Peyer's patch (tissue), 4 donors: ENCODE measurements around the gene AIG1. TPM values are rescaled to one million over a fixed set of nuclear protein-coding genes. Genes with fewer than 3 reads are reported as not detected.

Experiments
- DNase-seq, 3 donors: peaks; one replicate each; pipeline ENCODE4 v3.0.0-alpha.2; 2017 to 2019
- H3K27ac ChIP-seq, 4 donors: fragments of 200-600 bp; sonication (generic); one replicate each; pipeline ENCODE4 v1.5.1; 2016 to 2019
- H3K27me3 ChIP-seq, 2 donors: fragments of 200-600 bp; sonication (generic); one replicate each; pipeline ENCODE4 v1.5.1; 2019
- H3K36me3 ChIP-seq, 3 donors: fragments of 200-600 bp; sonication (generic); one replicate each; pipeline ENCODE4 v1.5.1; 2016 to 2019
- H3K4me1 ChIP-seq, 4 donors: fragments of 200-600 bp; sonication (generic); one replicate each; pipeline ENCODE4 v1.5.1; 2016 to 2019
- H3K4me3 ChIP-seq, 4 donors: fragments of 200-600 bp; sonication (generic); 1 replicate in 3 of 4; 2 replicates in 1 of 4; pipeline ENCODE4 v1.5.1; 2016 to 2019; ENCODE audit warnings: mild to moderate bottlenecking in 1 of 4
- H3K9me3 ChIP-seq, 4 donors: fragments of 200-600 bp; sonication (generic); one replicate each; pipeline ENCODE4 v1.5.1; 2016 to 2019; ENCODE audit warnings: mild to moderate bottlenecking in 1 of 4
- CTCF ChIP-seq, 6 experiments: fragments of 450-650 bp in 4 of 6; fragments of 200-600 bp in 2 of 6; sonication (generic) in 1 of 6; IDR thresholded peaks; one replicate each; pipeline ENCODE4 v1.5.1; 2017 to 2019; ENCODE audit warnings: antibody characterized with exemption in 6 of 6, mild to moderate bottlenecking in 3 of 6, moderate library complexity in 1 of 6
- POLR2A ChIP-seq, 2 donors: fragments of 450-650 bp; IDR thresholded peaks; one replicate each; pipeline ENCODE4 v1.5.1; 2017; ENCODE audit warnings: antibody characterized with exemption in 2 of 2, mild to moderate bottlenecking in 2 of 2, moderate library complexity in 2 of 2
- total RNA-seq, 4 donors: library from RNA; depleted of rRNA; stranded (reverse); fragments of >200 nt; gene quantifications; one replicate each; pipeline ENCODE4 v1.1.0, GENCODE V29; 2016

Gene AIG1
- total RNA-seq, 4 donors from 2014 or later, result 9.1 to 133 (median 84.9) TPM

- DNase-seq, result no peak
- no peak for TF ChIP-seq CTCF (IDR thresholded peaks at IDR 0.05)
- TF ChIP-seq POLR2A (IDR thresholded peaks at IDR 0.05), result no peak
- Histone ChIP-seq H3K27ac (no peak overlapping the region), H3K27me3 (no peaks in the 10 kb centered on the region), H3K36me3 (peaks cover 0 to 2% (median 0%) of the 10 kb centered on the region in 3 donors), H3K4me3 (no peak overlapping the region), H3K4me1 (no peaks in the 10 kb centered on the region), H3K9me3 (peaks cover 0 to 3% (median 0%) of the 10 kb centered on the region in 4 donors)
These were observed 64.8 kb downstream of the AIG1 start for GRCh38 chr6:143125455-143125854.

- no peak for DNase-seq
- no peak for TF ChIP-seq POLR2A (IDR thresholded peaks at IDR 0.05)
- TF ChIP-seq CTCF (IDR thresholded peaks at IDR 0.05), result no peak
- H3K36me3 ChIP-seq, result peaks cover 0 to 4% (median 0%) of the 10 kb centered on the region in 3 donors
- no peaks in the 10 kb centered on the region for H3K4me1 ChIP-seq
- peaks cover 0 to 8% (median 0%) of the 10 kb centered on the region in 4 donors for H3K9me3 ChIP-seq
- H3K27me3 ChIP-seq, result no peaks in the 10 kb centered on the region
- no peak overlapping the region for H3K4me3 ChIP-seq
- H3K27ac ChIP-seq, result no peak overlapping the region
These were observed 65.3 kb downstream of the AIG1 start for GRCh38 chr6:143125864-143126573.

GRCh38 chr6:143126574-143126941 is 65.9 kb downstream of the AIG1 start:
- Histone ChIP-seq H3K36me3 (peaks cover 0 to 4% (median 0%) of the 10 kb centered on the region in 3 donors), H3K4me3 (no peak overlapping the region), H3K9me3 (peaks cover 0 to 8% (median 0%) of the 10 kb centered on the region in 4 donors), H3K27ac (no peak overlapping the region), H3K27me3 (no peaks in the 10 kb centered on the region), H3K4me1 (no peaks in the 10 kb centered on the region)
- TF ChIP-seq CTCF (IDR thresholded peaks at IDR 0.05) (no peak), POLR2A (IDR thresholded peaks at IDR 0.05) (no peak)
- DNase-seq, result no peak

GRCh38 chr6:143127941-143128680 is 67.4 kb downstream of the AIG1 start:
- peaks cover 0 to 4% (median 0%) of the 10 kb centered on the region in 3 donors for H3K36me3 ChIP-seq
- no peaks in the 10 kb centered on the region for H3K4me1 ChIP-seq
- no peaks in the 10 kb centered on the region for H3K27me3 ChIP-seq
- H3K9me3 ChIP-seq, result peaks cover 0 to 8% (median 0%) of the 10 kb centered on the region in 4 donors
- TF ChIP-seq POLR2A (IDR thresholded peaks at IDR 0.05) (no peak), CTCF (IDR thresholded peaks at IDR 0.05) (no peak)
- no peak overlapping the region for H3K4me3 ChIP-seq
- DNase-seq, result no peak
- no peak overlapping the region for H3K27ac ChIP-seq

- TF ChIP-seq POLR2A (IDR thresholded peaks at IDR 0.05), result no peak
- no peak for TF ChIP-seq CTCF (IDR thresholded peaks at IDR 0.05)
- peaks cover 0 to 4% (median 0%) of the 10 kb centered on the region in 3 donors for H3K36me3 ChIP-seq
- H3K27ac ChIP-seq, result no peak overlapping the region
- H3K4me3 ChIP-seq, result no peak overlapping the region
- DNase-seq, result no peak
- no peaks in the 10 kb centered on the region for H3K27me3 ChIP-seq
- H3K4me1 ChIP-seq, result no peaks in the 10 kb centered on the region
- peaks cover 0 to 8% (median 0%) of the 10 kb centered on the region in 4 donors for H3K9me3 ChIP-seq
These were observed 68.0 kb downstream of the AIG1 start for GRCh38 chr6:143128681-143129015.
